ENCODE results near the gene CLCF1.

The CLCF1 gene

DNA sequence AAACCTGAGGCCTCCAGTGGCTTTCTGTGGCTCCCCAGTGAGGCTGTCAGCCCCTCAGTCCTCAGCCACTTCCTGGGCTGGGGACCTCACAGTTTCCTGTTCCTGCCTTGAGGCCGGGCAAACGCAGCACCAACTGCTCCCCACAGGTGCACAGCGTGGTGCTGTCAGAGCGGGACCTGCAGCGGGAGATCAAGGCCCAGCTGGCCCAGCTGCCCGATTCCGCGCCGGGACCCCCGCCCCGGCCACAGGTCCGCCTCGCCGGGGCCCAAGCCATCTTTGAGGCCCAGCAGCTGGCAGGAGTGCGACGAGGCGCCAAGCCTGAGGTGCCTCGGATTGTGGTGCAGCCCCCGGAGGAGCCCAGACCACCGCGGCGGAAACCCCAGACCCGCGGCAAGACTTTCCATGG, 35.9 kb upstream of the CLCF1 start:
- TF ChIP-seq, protein P1, sequence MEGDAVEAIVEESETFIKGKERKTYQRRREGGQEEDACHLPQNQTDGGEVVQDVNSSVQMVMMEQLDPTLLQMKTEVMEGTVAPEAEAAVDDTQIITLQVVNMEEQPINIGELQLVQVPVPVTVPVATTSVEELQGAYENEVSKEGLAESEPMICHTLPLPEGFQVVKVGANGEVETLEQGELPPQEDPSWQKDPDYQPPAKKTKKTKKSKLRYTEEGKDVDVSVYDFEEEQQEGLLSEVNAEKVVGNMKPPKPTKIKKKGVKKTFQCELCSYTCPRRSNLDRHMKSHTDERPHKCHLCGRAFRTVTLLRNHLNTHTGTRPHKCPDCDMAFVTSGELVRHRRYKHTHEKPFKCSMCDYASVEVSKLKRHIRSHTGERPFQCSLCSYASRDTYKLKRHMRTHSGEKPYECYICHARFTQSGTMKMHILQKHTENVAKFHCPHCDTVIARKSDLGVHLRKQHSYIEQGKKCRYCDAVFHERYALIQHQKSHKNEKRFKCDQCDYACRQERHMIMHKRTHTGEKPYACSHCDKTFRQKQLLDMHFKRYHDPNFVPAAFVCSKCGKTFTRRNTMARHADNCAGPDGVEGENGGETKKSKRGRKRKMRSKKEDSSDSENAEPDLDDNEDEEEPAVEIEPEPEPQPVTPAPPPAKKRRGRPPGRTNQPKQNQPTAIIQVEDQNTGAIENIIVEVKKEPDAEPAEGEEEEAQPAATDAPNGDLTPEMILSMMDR (IDR thresholded peaks at IDR 0.05; ENCODE audit: control extremely low read depth, extremely low read depth, low read depth, missing control alignments): no peak
- peak; percentile 75 for DNase-seq (ENCODE audit: extremely low spot score)
- ChIA-PET CTCF (interaction anchor here (1.4 to 3.4 kb wide), 2 partner anchors 11 to 59 kb away, joined by 3 to 21 read pairs; partner anchors contain the start of gene TMEM134), POLR2A (no interaction called here)

DNA sequence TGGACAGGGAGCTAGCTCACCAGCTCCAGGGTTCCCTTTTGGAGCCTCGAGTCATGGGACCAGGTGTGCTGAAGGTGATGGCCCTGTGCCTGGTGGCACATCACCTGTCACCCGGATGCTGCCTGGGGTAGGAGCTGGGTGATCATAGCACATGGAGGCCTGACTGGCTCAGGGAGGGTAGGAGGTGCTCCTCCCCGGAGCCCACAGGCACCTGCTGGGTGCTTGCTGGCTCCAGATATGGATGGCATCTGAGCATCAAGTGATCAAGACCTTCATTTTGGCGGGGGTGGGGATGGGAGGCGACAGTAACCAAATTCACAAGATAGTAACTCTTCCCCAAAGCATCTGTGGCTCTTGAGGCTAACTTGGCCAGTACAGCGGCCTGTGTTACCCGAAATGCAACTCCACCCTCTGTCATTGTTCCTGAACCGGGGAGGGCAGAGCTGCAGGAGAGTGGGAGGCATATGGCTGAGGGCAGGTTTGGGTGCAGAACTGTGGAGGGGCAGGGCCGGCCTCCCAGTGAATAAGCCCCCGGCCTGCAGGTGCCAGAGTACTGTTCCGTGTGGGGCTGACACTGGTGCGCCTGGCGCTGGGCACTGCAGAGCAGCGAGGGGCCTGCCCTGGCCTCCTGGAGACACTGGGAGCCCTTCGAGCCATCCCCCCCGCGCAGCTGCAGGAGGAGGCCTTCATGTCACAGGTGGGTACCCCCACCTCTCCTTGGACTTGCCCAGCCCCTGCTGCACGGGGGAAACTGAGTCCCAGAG, 35.2 kb upstream of the CLCF1 start:
- no peak for DNase-seq (ENCODE audit: extremely low spot score)
- TF ChIP-seq, protein P1 (IDR thresholded peaks at IDR 0.05; ENCODE audit: control extremely low read depth, extremely low read depth, low read depth, missing control alignments): no peak
- ChIA-PET POLR2A (interaction anchor here (0.5 kb wide), 1 partner anchor 82 kb away, joined by 3 read pairs; no protein-coding TSS in a partner anchor), CTCF (interaction anchor here (1.1 to 3.4 kb wide), 5 partner anchors 11 to 60 kb away, joined by 3 to 21 read pairs (median 4); partner anchors contain the start of genes RAD9A and TMEM134)

DNA sequence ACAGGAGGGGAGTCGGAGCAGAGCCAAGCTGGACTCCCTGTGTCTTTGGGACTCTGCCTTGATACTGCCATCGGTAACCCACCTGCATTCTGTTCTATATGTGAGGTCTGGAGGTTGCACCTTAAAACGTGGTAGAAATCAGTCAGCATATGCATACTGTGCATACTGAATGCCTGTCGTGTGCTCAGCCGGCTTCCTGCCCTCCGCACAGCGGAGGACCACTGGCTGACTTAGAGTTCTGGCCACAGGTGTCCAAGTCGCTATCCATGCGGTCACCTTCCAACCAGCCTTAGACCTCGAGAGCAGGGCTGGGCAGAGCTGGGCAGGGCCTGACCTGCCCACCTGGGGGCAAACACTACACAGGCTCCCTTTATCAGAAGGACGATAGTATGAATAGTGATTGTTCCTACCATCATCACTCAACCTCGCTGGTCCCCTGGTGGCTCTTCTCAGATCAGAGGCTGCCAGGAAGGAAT, 34.3 kb upstream of the CLCF1 start:
- TF ChIP-seq, protein P1 (IDR thresholded peaks at IDR 0.05; ENCODE audit: control extremely low read depth, extremely low read depth, low read depth, missing control alignments): no peak
- ChIA-PET POLR2A (interaction anchor here (0.5 kb wide), 1 partner anchor 83 kb away, joined by 3 read pairs; no protein-coding TSS in a partner anchor), CTCF (interaction anchor here (0.9 to 3.4 kb wide), 9 partner anchors 10 to 94 kb away, joined by 3 to 21 read pairs (median 3); partner anchors contain the start of genes RAD9A and TMEM134)
- no peak for DNase-seq (ENCODE audit: extremely low spot score)

DNA sequence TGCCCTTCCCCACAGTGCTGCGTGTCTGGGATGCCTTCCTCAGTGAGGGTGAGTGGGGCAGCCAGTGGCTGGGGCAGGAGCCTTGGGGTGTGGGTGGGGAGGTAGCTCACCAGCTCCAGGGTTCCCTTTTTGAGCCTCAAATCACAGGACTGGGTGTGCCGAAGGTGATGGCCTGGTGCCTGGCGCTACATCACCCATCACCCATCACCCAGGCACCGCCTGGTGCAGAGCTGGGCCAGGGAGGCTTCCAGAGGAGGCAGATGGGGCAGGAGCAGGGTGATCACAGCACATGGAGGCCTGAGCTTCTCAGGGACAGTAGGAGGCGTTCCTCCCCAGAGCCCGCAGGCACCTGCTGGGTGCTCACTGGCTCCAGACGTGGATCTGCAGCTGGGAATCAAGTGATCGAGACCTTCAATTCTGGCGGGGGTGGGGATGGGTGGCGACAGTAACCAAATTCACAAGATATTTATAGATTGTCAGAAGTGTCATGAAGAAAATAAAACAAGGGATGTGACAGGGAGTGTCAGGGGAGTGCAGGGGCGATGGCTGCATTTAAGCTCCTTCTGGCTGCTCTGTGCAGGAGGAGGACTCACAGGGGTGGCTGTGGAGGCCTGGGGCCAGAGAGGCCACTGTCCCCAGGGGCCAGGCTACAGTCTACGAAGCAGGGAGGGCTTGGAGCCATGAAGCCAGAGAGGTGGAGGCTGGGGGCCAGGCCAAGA, 33.7 kb upstream of the CLCF1 start:
- DNase-seq (ENCODE audit: extremely low spot score): no peak
- TF ChIP-seq, protein P1 (IDR thresholded peaks at IDR 0.05; ENCODE audit: control extremely low read depth, extremely low read depth, low read depth, missing control alignments): peak; percentile 28
- ChIA-PET CTCF (interaction anchor here (0.9 to 3.4 kb wide), 7 partner anchors 10 to 95 kb away, joined by 3 to 21 read pairs (median 3); no protein-coding TSS in a partner anchor), POLR2A (interaction anchor here (0.6 kb wide), 1 partner anchor 14 kb away, joined by 3 read pairs; no protein-coding TSS in a partner anchor)

DNA sequence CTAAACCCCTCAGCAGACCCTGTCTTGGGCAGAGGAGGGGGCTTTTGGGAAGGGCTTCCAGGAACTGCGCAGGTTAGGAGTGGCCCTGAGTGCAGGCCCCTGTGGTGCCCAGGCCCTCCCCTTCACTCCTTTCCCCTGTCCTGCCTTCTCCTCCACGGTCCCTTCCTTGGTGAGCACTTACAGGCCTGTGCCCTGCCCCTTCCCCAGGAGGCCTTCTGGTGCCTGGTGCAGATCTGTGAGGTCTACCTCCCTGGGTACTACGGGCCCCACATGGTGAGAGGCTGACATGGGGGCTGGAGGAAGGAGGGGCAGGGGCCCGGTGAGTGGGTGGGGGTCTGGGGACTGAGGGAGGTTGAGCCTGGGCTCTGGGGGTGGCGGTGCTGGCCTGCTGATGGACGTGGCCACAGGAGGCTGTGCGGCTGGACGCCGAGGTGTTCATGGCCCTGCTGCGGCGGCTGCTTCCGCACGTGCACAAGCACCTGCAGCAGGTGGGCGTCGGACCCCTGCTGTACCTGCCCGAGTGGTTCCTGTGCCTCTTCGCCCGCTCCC, 33.1 kb upstream of the CLCF1 start:
- ChIA-PET POLR2A (interaction anchor here (0.6 kb wide), 1 partner anchor 15 kb away, joined by 3 read pairs; no protein-coding TSS in a partner anchor), CTCF (interaction anchor here (1.0 to 3.4 kb wide), 4 partner anchors 11 to 24 kb away, joined by 3 to 21 read pairs (median 6); no protein-coding TSS in a partner anchor)
- no peak for DNase-seq (ENCODE audit: extremely low spot score)
- TF ChIP-seq, protein P1 (IDR thresholded peaks at IDR 0.05; ENCODE audit: control extremely low read depth, extremely low read depth, low read depth, missing control alignments): no peak

Measured in GM10248 (cell line).